NOMO-1 (cell line): ENCODE results near the gene DOK6.

ENCODE experiments used
- DNase-seq, 2 experiments: peaks; one replicate each; lab custom pipeline; 2025; ENCODE audit not compliant: unreplicated experiment in 2 of 2; lab: John Stamatoyannopoulos, UW

DOK6 gene

DNA sequence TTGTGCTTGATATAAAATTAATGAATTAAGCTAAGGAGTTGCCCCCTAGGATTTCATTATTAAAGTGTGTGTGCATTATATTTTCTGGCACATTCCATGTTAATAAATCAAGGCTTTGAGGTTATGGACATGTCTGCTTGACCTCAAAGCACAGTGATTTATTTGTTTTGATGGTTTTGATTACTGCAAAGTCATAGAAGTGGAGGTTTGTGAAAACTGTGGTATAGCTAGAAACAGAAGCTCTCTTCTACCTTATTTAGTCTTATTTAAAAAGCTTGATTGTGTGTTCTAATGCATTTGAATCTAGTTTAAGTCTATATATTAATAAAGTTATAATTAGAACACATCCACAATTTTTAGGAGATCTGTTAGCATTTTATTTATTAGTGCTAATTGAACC lies 32.2 kb downstream of the DOK6 start:
- DNase-seq: no peak

DNA sequence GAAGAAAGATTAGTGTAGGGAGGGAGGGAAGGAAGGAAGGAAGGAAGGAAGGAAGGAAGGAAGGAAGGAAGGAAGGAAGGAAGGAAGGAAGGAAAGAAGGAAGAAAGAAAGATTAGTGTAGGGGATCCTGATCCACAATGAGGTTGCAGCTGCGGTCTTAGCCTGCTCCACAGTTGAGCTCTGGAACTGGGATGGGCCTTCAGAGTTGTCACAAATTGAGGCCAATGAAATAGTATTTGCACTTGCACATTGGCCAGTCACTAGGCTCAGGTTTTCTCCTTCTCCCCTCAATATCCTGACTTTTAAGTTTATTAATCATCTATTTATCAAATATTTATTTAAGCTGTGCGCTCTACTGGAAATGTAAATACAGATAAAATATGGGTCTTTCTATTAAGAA lies 34.3 kb downstream of the DOK6 start:
- DNase-seq: no peak

DNA sequence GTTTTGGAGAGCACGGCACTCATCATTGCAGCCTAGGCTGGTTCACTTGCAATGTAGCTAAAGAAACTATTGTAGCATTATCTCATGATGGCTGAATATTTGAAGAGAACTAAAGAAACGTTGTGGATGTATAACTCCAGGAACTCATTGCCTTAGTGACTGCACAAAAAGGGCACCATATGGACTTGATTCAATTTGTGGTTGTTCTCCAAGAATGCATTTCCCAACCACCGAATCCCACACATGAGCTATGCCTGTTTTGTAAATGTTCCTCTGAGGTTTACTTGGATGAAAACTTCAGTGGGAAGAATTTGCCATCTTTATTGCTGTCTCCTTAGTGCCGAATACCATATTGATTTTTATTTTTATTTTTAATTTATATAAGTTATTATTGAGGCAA lies 43.5 kb downstream of the DOK6 start:
- no peak for DNase-seq

DNA sequence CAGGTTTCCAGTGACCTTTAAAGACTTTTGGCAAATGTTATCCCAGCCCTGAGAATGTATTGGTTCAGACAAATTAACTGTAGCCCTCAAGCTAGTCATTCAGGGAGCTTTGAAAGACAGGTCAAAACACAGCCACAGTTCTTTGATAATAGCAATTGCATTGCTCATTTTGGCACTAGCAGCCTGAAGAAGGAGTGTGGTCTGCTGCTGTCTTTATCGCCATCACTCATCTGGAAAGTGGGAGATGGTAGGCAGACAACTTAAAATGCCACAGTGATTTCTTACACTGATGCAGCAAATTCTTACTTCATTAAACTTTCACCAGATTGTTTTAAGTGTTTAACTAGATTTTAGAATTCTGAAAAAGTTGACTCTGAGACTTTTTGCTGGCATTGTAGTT lies 47.2 kb downstream of the DOK6 start:
- DNase-seq: no peak

DNA sequence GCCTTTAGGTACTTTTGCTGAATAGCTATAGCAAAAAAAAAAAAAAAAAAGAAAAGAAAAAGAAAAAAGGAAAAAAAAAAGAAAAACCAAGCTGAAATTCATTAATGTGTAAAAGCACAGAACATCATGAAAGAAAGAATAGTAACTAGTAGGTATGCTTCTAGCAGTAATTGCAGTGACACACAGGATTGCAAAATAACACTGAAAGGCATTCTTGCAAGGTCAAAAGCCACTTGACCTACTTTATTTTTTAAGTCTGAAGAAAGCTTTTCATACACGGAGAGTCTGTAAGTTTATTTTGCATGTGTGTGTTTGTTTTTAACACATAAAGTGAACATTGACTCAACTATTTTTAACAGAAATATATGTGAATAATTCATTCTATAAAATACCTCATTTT lies 54.4 kb downstream of the DOK6 start:
- no peak for DNase-seq

DNA sequence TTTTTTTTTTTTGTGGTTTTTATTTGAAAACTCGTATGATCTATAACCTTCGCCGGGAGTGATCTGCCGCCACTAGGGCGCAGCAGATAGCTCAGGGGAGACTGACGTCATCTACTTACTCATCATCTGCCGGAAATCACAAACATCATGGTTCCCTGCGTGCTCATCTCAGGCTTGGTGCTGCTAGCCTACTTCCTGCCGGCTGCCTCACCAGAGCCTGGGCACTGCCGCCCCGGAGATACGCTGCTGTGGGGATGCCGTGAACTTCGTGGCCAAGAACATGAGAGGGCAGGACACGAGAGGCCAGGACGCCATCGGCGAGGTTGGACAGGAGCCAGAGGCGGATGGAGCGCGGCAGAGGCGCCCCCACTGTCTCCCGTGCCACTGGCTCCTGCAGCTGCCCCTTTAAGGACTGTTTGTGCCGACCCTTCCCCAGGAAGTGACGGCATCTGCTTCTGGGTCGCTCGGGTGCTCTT lies 68.8 kb downstream of the DOK6 start:
- no peak for DNase-seq

DNA sequence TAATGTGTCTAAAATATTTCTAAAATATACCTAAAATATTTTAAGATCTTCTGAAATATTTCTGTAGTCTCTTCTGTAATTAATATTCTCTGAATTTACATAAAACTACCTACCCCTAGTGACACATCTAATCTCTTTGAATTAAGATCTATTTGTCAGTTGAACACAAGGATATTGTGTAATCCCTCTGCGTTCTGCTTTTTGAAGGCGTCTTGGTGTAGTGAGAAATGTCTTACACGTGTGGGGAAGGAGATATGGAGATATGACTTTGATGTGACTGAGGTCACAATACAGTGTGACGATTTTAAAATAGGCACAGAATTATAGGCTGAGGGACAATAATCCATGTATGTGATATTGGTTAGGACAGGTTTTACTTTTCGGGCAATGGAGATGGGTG lies 79.8 kb downstream of the DOK6 start:
- peak in 1 of 2 experiments; percentile 1 for DNase-seq

DNA sequence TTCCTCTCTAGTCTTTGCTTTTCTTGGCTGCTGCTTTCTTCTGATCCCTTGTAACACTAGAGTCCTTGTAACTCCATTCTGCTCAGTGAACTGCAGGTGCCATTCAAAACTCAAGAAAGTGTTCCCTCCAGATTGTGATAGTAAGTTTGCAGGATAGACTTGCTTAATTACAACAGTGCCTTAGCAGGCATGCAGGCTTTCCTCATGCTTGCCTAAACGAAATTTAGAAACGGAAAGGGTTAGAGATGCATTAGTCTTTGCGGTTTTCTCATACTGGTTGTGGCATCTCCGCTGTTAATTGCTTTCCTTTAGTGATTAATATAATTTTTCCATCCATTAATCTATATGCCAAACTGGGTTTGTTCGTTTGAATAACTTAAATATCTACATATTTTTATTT lies 82.9 kb downstream of the DOK6 start:
- no peak for DNase-seq

DNA sequence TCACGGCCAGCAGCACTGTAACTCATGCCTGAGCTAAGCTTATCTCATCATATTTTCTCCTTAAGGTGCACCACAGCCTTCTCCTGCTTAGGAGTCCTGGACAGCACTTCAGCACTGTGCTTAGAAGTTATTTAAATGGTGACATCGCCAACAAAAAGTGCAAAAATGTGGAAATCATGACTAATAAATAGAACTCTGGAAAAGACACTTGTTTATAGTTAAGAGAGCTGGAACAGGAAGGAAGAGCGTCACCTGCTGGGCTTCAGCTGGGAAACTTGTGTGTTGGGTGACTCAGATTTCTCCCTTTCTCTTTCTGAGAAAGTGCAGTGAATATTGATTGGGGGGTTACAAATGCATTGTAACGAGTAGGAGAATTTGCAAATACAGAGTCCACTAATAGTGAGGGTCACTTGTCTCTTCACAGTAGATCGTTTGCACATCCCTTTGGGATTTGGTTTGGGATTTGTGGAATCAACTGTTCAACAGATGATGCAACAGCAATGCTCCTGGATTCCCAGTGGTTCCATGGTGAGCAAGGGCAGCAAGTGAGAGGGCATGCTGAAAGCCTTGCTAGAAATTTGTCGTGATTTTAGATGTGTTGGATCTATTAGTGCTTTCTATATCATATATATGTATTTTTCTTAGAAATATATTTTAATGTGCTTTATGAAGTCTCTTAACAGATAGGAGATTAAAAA lies 84.2 kb downstream of the DOK6 start:
- no peak for DNase-seq

DNA sequence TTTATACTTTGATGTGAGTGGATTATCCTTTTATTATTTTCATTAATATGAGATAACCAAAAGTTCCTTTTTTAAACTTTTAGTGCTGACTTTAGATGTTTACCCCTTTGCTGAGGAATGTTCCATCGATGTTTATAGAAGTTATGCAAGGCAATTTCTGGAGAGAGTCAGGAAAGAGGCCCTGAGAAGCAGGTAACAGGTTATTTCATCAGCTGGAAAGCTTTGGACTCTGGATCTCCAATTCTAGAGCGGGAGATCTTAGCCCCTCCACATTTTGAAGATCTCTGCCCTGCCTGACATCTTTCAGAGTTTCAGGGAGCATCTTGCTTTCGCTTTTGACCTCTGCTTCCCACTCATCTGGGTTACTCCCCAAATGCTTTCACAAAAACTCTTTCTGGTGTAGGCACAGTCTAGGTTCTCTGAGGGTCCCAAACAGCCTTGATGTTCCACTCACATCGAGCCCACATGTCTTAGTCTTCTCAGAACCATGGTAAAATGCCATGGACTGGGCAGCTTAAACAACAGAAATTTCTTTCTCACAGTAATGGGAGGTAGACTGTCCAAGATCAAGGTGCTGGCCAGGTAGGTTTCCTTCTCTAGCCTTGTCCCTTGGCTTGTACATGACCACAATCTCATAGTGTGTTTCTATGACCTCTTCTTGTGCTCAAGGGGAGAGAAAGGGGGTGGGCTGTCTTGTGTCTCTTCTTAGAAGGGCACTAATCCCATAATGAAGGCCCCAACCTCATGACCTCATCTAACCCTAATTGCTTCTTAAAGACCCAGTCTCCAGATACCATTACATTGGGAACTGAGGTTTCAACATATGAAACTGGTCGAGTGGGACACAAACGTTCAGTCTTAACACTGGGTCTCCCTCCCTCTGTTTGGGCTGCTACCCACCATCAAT lies 87.1 kb downstream of the DOK6 start:
- DNase-seq: no peak

DNA sequence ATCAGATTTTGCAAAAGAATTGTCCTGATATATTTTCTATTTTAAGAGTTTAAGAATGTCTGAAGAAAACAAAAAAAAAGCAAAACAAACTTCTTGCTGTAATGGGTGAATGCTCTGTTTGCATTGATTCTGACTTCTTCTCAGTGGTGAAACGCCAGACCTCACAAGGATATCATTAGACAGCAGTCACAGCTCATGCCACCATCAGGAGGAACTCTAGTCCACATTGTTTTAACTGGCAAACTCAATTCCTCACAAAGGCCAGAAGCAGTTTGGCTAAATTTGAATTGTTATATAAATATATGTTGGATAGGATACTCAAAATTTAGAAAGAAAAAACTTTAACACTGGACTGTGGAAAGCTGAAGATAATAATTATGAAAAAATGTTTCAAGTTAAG lies 89.4 kb downstream of the DOK6 start:
- no peak for DNase-seq

DNA sequence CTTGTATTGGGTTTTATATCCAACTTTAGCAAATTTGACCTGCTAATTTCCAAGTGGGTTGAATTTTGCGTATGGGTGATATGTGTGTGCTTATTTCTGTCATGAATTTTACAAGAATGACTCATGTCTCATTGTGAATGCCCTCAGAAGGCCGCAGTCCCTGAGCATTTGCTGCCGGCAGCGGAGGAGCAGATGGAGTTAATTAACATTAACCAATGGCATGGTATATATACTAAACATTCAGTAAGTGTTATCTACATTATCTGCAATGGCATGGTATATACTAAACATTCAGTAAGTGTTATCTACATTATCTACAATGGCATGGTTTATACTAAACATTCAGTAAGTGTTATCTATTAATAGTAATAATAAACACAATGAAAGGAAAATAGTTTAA lies 90.1 kb downstream of the DOK6 start:
- no peak for DNase-seq

DNA sequence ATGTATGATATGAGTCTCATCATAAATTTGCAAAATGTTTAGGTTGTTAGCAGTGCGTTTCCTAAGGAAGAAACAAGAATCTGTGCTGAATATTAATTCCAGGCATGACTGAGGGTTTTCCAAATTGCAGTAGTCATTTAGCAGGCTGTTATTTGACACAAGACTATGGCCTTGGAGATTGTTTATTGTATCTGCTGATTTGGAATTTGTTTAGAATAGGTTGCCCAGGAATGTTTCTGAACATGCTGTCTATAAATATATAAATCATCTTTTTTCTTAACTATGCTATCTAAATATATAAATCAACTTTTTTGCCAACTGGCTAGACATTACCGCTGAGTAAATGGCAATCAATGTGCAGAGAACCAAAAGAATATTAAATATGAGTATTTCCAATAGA lies 90.9 kb downstream of the DOK6 start:
- DNase-seq: no peak

DNA sequence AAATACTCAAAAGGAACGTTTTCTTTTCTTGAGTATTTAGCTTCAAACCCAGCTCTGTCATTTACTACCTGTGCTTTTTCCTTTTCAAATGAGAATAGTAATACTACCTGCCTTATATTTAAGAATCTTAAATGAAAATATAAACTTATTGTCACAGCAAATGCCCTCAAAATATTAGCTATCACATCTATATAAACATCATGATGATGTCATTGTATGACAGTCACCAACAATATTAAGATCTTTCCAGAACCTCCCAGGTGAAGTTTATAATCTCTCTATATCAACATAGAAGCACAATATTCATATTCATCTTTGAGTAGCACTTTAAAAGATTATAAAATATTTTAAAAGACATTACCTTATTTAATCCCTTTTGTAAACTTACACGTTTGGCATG lies 92.2 kb downstream of the DOK6 start:
- no peak for DNase-seq

DNA sequence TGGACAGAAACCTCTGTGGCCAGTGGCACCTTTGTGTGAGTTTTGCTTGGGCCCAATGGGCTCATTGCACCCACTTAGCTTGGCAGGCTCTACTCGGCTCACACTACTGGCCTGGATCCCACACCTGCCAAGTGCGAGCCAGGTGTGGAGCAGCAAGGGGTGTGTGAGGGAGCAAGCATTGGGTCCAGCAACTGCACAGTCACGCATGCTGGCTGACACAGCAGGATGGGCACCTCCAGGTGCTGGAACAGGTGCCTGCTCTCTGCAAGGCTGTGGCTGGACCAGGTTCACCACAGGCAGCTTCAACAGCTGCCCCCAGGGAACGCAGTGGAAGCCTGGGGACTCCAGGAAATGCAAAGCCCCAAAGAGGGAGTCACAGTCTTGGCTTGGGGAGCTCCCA lies 94.2 kb downstream of the DOK6 start:
- DNase-seq: no peak

DNA sequence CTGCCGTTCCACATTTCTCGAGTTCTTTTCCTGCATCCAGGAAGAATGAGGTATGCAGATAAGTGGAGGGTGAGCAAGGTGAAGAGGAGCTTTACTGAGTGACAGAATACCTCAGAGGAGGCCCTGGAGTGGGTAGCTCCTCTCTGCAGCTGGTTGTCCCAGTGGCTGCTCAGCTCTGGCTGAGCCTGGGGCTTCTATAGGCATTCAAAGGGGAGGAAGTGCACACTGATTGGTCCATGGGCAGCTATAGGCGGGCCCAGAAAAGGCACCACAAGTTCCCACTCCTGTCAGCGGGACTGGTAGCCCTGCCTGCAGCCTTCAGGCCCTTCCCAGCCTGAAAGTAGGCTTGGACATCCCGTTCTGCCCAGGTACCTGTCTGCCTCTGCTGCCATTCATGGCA lies 94.7 kb downstream of the DOK6 start:
- DNase-seq: no peak

DNA sequence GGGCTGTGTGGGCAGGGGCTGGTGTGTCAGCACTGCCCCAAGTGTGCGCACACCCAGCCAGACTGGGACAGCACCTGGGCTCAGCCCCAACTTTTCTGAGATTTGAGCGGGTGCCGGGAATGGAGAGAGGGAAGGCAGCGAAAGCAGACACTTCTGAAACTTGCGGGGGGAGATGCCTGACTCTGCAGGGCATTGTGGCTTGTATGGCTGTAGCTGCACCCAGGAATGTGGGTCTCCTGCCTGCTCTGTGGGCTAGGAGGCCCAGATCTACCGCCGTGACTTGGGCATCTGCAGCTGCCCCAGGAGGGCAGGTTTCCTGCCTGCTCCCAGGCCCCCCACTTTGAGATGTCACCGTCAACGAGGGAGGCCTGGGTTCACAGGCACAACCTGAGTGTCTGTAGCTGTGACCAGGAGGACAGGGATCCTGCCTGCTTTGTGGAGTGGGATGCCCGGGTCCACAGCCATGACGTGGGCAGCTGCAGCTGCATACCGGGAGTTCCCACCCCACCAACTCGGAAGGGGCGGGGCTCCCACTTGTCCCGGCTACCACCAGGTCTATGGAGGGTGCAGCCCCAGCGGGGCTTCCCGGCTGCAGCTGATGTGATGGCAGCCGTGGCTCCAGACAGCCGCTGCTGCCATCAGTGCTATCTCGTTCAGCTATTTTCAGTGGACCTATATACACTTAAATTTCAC lies 95.3 kb downstream of the DOK6 start:
- DNase-seq: no peak

DNA sequence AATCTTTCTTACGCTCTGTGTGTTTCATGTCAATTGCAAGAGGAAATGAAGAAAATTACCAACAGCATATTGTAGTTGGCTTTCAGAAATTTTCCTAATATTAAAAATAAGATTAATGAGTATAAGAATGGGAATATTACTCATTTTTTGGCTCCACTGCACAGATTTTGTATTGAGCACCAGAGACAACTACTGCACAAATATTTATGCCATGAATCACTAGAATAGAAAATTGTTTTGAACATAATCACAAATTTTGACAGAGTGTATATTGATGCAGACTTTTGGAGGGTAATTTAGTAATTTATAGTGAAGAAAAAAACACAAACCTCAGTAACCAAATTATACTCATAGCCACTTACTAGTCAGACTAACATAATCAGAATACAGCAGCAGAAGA lies 118.3 kb downstream of the DOK6 start:
- DNase-seq: no peak

DNA sequence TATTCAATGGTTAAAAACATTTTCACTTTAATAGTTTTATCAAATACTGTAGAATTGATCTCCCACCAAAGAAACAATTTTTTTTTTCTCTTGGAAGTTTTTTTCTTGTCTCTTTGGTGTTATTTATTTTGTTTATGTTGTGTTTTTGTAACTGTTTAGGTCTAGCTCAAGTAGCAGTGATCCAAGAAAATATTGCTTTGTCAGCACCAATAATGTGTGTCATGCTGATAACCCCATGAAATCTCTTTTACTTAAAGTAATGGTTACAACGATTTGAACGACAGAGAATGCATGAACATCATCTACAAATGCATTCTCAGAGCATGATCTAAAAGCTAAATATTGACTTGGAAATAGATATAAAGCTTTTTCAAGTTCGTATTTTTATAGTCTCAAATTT lies 122.9 kb downstream of the DOK6 start:
- no peak for DNase-seq

DNA sequence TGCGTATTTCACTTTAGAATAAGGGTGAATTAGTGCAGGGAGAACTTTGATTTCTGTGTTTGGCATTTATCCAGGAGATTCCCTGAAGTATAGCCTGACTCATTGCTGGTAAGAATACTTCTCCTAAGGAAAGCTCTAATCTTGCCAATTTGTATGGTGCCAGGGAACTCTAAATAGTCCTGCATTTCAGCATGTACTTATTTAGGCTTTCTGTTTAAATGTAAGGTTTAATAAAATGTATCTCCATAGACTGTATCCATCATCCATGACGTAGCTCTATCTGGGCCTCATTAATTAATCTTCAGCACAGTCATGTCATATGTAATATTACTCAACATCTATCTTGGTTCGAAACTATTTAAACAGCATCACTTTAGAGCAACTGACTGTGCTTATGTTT lies 127.7 kb downstream of the DOK6 start:
- DNase-seq: no peak

DNA sequence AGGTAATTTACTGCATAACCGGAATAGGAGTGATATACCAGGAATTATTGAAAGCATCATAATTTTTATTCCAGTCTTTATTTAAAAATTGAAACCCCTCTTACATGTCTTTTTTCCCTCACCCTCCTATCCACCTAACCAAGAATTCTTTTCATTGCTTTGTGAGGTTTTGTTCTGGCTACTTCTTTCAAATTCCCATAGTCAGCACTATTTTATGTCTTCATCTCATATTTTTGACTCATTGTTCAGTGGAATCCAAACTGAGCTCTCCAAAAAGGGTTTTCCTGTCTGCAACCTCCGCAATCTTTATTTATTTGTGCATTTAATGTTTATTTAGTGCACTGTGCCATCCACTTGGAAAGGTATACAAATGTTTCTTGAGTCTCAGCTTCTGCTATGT lies 128.5 kb downstream of the DOK6 start:
- no peak for DNase-seq

DNA sequence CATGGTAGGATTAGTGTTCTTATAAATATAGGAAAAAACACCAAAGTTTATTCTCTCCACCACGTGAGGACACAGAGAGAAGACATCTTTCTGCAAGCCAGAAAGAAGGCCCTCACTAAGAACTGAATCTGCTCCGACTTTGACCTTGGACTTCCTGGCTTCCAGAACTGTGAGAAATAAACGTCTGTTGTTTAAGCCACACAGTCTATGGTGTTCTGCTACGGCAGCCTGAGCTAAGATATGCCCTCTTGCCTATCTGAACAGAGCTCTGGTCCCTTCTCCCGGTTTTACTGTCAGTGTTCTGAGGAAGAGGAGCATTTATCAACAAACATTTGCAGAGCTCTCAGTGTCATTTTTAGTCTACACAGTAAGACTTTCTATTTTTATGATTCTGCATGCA lies 131.3 kb downstream of the DOK6 start:
- DNase-seq: no peak
